GM21390 (cell line): ENCODE data around the gene POLR3GL.
A peak's percentile ranks its signal among the peaks of the same experiment; 100 is the strongest.
"Not testable (repeated sequence)": the region's sequence is repeated elsewhere in the genome, so short reads cannot be mapped to it uniquely, and the experiment has no call there.

Experiments
- ATAC-seq: cut with Tn5 transposase; IDR thresholded peaks from one replicate; pipeline ENCODE4 v1.9.1; 2021; ENCODE audit not compliant: unreplicated experiment

The POLR3GL gene, protein sequence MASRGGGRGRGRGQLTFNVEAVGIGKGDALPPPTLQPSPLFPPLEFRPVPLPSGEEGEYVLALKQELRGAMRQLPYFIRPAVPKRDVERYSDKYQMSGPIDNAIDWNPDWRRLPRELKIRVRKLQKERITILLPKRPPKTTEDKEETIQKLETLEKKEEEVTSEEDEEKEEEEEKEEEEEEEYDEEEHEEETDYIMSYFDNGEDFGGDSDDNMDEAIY

DNA sequence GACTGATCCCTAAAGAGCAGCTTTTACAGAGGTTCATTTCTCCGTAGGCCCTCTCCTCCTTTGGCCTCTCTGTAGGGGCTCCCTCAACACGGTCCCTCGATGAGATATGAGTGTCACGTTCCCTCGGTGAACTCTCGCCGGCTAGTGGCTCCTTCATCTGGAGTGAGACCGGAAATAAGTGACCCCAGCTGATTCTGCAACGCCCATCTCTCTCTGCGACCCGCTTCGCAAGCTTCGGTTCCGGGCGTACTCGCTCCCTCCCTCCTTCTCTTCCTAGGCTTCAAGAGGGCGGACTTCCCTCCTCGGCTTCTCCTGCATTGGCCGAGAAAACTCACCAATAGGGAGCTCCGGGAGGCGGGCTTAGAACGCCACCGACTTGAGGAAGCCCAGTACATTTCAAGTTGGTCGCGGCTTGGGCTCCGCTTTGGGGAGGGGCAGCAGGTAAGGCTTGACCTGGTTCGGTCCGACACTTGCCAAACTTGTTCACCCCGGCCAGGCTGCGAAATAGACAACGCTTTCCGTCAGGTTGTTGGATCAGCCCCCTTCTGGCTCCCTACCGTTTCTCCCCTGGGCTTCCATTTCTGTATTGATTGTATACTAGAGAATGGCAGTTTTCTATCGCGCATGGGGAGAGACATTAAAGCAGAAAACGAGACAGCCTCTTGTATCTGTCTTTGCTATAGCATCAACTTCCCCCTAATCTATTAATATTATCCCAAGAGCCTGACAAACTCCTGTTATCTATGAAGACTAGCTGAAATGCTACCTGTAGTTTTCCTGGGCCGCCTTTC lies at the start of gene POLR3GL, which contains the start of gene ANKRD34A:
TSS of gene POLR3GL (plus strand) at position 363 of the 791 bp plus-strand sequence. CDS start 10,176 bp downstream, outside the sequence.
TSS of gene ANKRD34A (minus strand) at position 248 of the 791 bp plus-strand sequence. CDS start 2,816 bp downstream, outside the sequence.
- ATAC-seq = peak; percentile 84

DNA sequence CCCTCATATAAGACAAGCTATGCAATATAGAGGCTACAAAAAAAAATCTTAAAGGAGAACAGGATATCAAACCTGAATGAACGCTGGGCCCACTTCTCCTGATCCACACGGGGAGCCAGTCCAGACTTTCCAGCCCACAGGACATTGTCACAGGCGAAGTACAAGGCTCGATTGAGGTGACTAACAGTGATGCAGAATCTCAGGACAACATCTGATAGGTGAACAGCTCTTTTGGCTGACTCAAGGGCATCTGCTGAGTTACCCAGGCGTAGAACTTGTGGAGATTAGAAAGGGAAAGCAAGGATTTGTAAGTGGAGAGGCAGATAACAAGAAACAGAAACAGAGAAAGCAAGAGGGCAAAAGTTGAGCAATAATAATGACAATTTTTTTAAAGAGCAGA lies 47.7 kb upstream of the POLR3GL start:
- ATAC-seq = no peak

DNA sequence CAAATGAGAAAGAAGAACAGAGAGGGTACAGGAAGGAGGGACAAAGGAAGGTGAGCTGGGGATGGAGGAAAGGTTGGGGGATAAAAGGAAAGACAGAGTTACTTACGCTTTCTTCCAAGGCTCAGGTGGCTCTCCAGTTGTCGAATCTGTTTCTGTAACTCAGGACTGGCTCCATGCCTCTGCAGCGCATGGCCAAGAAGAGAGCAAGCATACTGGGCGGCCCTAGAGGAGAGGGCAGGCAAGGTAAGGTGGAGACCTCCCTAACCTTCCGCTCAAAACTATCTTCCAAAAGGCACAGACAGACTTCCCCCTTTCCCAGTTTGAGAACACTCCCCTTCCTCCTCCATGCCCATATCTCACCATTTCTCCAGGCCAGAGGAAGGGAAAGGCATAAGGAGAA lies 46.9 kb upstream of the POLR3GL start:
- no peak for ATAC-seq

DNA sequence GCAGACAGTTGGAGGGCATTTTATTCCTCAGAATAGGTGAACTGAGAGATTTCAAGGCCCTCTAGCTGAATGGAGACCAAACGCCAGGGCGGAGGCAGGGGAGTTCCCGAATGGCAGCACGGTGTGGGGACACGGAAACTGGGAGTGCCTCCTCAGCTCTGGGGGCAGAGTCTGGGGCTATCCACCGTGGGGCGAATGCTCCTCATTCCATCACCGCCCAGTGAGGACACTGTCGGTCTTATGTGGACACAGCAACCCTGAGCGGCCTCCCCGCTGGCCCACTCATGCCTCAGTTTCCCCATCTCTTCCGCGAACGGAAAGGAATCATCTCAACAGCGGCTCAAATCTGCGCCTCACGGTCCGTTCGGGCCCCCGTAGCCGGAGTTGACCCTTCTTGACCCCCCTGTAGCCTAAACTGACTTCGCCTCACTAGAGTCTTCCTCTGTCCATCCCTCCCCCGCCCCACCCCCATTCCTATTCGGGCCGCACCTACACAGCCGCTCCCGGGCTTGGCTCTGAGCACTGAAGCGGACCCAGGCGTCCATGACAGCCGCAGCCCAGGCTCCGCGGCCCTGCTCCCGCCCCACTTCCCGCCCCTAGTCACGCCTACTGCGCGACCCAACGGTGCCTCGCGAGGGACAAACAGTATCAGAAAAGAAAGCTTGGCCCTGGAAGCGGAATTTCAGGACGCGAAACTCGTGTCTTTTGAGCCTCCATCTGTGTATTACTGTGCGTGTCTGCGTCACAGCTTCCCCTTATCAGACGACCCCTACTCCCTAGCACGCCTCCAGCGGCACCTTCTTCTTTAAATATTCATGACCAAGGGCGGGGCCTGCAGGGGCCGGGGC lies 46.1 kb upstream of the POLR3GL start, which contains the start of gene PEX11B:
TSS of gene PEX11B (minus strand) at position 574 of the 848 bp plus-strand sequence. CDS start at position 545, 29 bp downstream.
- peak; percentile 86 for ATAC-seq

DNA sequence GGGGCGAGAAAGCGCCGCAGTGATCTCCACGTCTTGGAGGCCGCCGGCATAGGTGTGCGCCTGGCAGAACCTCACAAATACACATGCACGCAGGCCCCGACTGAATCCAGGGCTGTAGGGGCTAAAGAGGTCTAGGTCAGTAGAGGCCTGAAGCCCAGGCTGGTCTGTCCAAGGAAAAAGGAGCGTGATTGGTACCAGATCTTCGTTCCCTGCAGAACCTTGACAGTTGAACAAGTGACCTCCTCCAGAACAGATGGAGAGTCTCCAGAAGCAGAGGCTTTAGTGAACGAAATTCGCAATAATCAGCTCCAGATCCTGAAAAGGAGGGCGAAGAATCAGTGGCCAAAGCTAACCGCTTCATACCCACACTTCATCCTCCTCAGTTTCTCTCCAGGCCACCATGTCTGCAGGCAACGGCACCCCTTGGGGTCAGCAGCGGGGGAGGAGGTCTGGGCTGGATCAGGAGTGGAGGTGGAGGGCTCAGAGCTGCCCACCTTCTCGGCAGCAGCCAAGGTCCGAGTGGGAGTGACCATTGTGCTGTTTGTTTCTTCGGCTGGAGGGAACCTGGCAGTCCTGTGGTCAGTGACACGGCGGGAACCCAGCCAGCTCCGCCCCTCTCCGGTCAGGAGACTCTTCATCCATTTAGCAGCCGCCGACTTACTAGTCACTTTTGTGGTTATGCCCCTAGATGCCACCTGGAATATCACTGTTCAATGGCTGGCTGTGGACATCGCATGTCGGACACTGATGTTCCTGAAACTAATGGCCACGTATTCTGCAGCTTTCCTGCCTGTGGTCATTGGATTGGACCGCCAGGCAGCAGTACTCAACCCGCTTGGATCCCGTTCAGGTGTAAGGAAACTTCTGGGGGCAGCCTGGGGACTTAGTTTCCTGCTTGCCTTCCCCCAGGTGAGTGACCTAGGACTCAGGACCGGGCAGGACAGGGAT lies 45.2 kb upstream of the POLR3GL start:
- no peak for ATAC-seq

DNA sequence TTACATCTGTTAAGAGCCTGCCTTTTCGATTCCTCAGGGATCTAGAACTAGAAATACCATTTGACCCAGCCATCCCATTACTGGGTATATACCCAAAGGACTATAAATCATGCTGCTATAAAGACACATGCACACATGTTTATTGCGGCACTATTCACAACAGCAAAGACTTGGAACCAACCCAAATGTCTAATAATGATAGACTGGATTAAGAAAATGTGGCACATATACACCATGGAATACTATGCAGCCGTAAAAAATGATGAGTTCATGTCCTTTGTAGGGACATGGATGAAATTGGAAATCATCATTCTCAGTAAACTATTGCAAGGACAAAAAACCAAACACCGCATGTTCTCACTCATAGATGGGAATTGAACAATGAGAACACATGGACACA lies 44.2 kb upstream of the POLR3GL start:
- ATAC-seq = not testable (repeated sequence)

DNA sequence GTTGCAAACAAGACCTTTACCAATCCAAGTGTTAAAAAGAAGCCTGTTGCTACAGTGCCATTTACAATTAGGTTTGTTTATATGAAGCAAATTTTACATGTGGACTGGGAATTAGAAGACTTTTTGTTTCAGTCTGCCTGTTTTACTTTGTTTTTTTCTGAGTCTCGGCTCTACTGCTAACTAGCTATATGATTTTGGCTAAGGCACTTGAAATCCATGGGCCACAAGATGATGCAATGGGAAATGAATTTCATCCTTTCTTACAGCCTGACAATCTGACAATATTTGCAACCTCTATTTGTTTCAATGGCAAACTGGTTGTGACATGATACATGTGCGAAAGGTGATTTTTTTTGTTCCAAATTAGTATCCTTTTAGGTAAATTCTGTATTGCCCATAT lies 42.2 kb upstream of the POLR3GL start:
- no peak for ATAC-seq

DNA sequence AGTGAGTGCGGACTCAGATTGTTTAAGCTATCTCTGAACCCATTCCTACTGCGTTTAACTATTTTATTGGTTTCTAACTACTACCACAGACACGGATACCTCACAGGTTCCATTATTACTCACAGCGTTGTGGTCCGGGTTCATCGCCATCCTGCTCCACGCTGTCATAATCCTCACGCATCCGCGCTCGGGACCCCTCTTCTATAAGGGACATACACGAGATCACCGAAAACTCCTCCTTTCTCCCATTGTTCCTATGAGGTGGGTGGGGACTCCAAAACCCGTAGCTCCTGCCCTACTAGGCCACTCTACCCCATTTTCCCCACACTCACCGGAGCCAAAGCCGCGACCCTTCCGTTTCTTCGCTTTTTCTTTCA lies 37.8 kb upstream of the POLR3GL start:
- no peak for ATAC-seq

DNA sequence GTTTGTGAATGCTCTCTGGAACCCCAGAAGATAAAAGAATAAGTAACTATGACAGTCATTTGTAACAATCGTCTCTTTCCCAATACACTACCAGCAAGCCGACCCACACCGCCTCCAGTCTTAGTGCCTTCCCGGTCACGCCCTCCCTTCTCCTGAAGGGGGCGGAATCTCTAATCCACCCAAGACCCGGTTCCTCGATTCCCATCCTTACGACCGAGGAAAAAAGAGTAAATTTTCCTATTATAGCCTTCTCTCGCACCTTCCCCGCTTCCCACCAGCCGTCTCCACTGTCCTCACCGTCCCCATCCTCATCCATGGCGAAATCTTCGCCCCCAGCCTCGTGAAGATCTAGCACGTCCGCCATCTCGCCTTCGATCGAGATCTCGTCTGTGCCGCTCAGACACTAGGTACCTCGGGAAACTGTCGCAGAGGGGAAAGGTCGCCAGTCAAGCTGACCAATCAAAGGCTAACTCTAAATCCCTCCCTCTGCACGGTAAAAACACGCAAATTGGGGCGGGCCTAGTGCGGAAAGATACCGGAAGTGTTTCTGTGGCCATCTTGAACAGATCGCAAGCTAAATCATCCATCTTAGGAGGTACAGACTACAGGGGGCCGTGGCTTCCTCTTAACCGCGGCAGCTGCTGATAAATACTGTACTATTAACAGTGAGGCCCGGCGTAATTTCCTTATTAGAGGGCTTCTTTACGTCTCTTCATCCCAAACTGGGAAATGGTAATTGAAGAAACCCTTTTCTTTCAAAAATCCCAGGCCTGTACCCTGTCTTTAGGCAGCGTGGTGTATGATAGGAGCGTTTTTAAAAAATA lies 37.2 kb upstream of the POLR3GL start, which contains the start of gene RBM8A:
TSS of gene RBM8A (minus strand) at position 422 of the 824 bp plus-strand sequence. CDS start at position 364, 58 bp downstream.
- peak; percentile 94 for ATAC-seq

DNA sequence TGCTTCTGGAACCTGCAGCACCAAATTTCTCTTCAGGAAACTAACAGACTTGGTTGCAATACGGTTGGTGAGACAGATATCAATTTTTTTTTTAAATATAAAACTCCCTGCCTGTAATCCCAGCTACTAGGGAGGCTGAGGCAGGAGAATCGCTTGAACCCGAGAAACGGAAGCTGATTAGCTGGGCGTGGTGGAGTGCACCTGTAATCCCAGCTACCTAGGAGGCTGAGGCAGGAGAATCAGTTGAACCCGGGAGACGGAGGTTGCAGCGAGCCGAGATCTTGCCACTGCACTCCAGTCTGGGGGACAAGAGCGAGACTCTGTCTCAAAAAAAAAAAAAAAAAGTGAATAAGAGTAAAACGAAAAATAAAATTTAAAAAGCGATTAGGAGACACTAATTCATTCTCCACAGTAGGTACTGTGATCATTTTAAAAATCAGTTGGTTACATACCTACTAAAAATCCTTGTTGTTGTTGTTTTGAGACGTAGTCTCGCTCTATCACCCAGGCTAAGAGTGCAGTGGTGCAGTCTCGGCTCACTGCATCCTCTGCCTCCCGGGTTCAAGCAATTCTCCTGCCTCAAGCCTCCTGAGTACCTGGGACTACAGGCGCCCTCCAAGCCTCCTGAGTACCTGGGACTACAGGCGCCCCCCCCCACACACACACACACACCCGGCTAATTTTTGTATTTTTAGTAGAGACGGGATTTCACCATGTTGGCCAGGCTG lies 36.4 kb upstream of the POLR3GL start:
- no peak for ATAC-seq

DNA sequence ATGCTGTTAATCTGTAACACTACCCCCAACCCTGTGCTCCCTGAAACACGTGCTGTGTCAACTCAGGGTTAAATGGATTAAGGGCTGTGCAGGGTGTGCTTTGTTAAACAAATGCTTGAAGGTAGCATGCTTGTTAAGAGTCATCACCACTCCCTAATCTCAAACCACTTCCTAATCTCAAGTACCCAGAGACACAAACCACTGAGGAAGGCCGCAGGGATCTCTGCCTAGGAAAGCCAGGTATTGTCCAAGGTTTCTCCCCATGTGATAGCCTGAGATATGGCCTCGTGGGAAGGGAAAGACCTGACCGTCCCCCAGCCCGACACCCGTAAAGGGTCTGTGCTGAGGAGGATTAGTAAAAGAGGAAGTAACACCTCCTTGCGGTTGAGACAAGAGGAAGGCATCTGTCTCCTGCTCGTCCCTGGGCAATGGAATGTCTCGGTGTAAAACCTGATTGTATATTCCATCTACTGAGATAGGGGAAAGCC lies 31.9 kb upstream of the POLR3GL start:
- ATAC-seq = not testable (repeated sequence)

DNA sequence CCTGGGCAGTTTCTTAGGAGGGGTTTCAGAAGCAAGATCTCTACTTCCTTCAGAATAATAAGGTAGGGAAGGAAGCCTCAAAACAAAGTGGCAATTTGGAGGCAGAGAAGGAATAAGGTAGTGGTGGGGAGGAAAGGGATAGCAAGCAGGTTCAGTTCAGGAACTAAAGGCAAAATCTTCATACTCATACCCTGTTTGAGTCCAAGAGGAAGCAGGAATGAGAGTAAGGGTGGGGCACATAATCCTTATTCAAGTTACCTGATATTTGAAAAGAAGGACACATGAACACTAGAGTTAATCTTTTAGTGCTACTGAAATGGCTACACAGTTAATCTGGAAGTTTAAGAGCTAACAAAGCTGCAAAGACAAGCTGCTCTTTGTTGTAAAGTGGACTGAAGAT lies 28.8 kb upstream of the POLR3GL start:
- no peak for ATAC-seq

DNA sequence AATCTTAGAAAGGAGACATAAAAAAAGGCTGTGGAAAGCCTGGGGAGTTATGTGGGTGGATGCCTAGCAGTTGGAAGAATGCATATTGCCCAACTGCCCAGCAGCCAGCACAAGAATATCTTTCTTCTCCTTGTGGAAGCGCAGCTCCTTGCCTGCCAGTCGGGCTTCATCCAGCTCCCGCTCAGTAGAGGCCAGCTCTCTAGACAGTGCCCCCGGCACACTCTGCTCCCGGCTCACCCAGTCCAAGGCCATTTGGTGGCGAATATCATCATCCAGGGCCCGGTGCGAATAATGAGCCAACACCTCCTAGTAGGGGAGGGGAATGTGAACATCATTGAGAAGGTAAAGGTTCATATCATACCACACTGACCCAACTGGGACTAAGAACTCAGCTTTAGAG lies 28.2 kb upstream of the POLR3GL start:
- no peak for ATAC-seq

DNA sequence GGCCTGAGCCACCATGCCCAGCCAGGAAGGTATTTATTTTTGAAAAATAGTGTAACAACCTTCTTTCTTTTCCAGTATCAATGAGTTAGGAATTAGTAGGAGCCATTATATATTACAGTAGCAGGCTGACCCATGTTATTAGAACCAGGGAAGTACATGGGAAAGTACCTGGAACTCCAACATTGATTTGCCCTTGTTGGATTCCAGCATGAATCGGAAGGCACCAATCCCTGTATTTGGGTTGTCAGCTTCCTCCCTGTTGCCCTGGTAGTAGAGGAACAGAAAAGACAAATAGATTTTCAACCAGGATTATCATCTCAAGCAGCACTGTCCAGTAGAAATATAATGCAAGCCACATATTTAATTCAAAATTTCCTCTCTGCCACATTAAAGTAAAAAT lies 27.1 kb upstream of the POLR3GL start:
- ATAC-seq = no peak

DNA sequence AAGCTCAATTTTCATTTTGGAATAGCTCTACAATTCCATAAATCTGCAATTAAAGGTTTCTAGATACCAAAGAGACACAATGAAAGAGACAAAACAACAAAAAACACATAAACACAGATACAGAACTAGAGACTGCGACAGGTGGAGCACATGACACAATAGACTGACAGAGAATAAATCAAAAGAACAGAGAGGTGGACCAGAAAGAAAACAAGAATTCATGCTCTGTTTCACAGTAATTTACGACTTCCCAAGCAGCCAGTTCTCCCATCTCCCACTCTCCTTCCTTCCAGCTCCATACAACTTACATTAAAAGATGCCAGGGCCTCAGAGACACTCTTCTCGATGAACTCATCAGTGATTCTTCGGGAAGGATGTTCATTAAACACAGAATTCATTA lies 22.1 kb upstream of the POLR3GL start:
- no peak for ATAC-seq

DNA sequence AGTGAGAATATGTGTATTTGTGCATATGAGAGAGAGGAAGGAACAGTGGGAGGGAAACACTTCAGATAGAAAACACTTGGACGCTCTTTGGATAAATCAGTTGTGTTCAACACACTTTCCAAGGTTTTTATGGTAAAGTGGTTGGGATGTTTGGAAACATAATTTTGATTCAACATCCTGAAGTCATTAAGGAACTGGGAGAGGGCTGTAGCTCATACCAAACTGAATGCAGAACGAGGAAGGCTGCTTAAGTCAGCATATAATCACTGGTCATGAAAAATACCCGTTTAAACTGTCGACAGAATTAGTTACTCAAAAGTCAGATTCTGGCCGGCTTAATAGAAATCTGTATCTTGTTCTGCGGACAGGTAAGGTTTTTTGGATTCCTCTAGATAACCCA lies 21.6 kb upstream of the POLR3GL start:
- ATAC-seq = no peak

DNA sequence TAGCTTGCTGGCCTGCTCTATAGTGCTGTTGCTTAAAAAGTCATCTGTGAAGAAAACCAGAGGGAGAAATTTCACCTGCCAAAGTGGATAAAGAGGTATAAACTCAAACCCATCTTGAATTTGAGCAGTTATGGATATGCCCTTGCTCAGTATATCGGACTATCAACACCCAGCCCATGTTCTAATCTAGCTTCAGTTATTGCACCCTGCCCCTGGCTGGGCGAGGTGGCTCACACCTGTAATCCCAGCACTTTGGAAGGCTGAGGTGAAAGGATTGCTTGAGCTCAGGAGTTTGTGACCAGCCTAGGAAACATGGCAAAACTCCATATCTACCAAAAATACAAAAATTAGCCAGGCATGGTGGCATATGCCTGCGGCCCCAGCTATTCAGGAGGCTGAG lies 20.0 kb upstream of the POLR3GL start:
- no peak for ATAC-seq

DNA sequence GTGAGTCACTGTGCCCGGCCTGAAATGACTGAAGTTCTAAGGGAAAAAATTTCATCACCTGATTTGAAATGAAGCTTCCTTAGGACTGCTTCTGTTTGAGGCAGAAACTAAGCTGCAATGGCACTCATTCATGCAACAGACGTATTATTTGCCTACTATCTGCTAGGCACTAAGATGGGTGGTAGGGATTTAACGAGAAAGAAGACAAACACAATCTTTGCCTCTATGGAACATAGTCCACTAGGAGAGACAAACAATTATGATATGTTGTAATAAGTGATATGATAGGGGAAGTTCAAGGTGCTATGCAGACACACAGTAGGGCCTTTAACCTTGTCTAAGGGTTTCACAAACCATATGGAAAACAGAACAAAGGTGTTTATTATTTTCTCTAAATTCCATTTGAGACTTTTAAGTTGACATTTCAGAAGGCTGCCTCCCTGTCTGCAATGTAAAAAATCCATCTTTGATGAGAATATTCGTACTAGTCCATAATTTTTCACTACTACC lies 18.0 kb upstream of the POLR3GL start:
- no peak for ATAC-seq
